Tibial nerve (tissue), 4 donors: Measurements from ENCODE around the gene RANBP3. TPM values are rescaled to one million over a fixed set of nuclear protein-coding genes. Genes with fewer than 3 reads are reported as not detected.

ENCODE experiments used
- DNase-seq, 2 donors: peaks; one replicate each; pipeline ENCODE4 v3.0.0-alpha.2; 2019; ENCODE audit warnings: low spot score in 2 of 2
- H3K27ac ChIP-seq, 4 donors: fragments of 200-600 bp; sonication (generic) in 3 of 4; one replicate each; pipeline ENCODE4 v1.5.1; 2017 to 2019; ENCODE audit warnings: mild to moderate bottlenecking in 1 of 4
- H3K27me3 ChIP-seq, 2 donors: fragments of 200-600 bp; sonication (generic) in 1 of 2; one replicate each; pipeline versions ENCODE4 v1.5.1 to v1.6.0; 2017 to 2019
- H3K36me3 ChIP-seq, 3 donors: fragments of 200-600 bp; sonication (generic); one replicate each; pipeline ENCODE4 v1.5.1; 2018 to 2019
- H3K4me1 ChIP-seq, 4 donors: fragments of 200-600 bp; sonication (generic) in 3 of 4; one replicate each; pipeline ENCODE4 v1.5.1; 2017 to 2019
- H3K4me3 ChIP-seq, 4 donors: fragments of 200-600 bp; sonication (generic) in 3 of 4; one replicate each; pipeline ENCODE4 v1.5.1; 2017 to 2019; ENCODE audit warnings: mild to moderate bottlenecking in 1 of 4, moderate library complexity in 1 of 4
- H3K9me3 ChIP-seq, 4 donors: fragments of 200-600 bp; sonication (generic) in 3 of 4; one replicate each; pipeline ENCODE4 v1.5.1; 2017 to 2019
- EP300 ChIP-seq, 2 donors: sonication (generic); formaldehyde crosslinking; IDR thresholded peaks; one replicate each; pipeline ENCODE4 v1.6.1; 2017; ENCODE audit warnings: antibody characterized with exemption in 2 of 2, mild to moderate bottlenecking in 1 of 2
- POLR2A ChIP-seq, 2 donors: fragments of 450-650 bp; IDR thresholded peaks; one replicate each; pipeline ENCODE4 v1.6.1; 2017; ENCODE audit warnings: antibody characterized with exemption in 2 of 2, mild to moderate bottlenecking in 2 of 2, moderate library complexity in 2 of 2
- WGBS, 2 donors: methylation state at CpG; one replicate each; pipeline ENCODE4 v1.1.5; 2018; 5-methylcytosine and 5-hydroxymethylcytosine counted together
- total RNA-seq, 4 donors: library from RNA; depleted of rRNA; stranded (reverse); fragments of >200 nt; gene quantifications; one replicate each; pipeline ENCODE4 v1.1.0, GENCODE V29; 2016
- TF ChIP-seq, protein P1 (sequence below), 5 experiments: fragments of 200-600 bp in 3 of 5; fragments of 450-650 bp in 2 of 5; sonication (generic) in 3 of 5; IDR thresholded peaks; one replicate each; pipeline ENCODE4 v1.5.1; 2016 to 2019; ENCODE audit warnings: antibody characterized with exemption in 5 of 5, mild to moderate bottlenecking in 3 of 5, moderate library complexity in 2 of 5

Gene RANBP3
- total RNA-seq, 4 donors from 2014 or later, result 75.4 to 129 (median 95.6) TPM

DNA sequence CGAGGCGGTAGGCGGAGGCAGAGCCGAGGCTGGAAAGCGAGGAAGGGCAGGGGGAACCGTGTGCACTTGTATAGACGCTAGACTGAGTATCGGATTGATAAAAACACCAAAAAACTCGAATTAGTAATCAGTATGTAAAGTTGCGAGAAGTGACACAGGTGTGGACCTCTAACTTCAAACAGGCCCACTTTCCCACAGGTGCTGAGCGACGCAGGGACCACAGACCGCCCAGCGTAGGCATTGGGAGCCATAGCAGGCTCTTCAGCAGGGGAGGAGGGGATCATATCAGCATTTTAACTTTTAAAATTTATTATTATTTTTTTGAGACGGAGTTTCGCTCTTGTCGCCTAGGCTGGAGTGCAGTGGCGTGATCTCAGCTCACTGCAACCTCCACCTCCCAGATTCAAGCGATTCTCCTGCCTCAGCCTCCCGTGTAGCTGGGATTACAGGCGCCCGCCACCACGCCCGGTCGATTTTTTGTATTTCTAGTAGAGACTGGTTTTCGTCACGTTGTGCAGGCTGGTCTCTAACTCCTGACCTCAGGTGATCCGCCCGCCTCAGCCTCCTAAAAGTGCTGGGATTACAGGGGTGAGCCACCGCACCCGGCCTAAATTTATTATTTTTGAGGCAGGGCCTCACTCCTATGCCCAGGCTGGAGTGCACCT lies 72.7 kb downstream of the RANBP3 start:
- H3K9me3 ChIP-seq, result no peaks in the 10 kb centered on the region
- WGBS, 2 donors, result 51 to 55% methylated on average over 31 of the region's 31 CpGs
- no peak for TF ChIP-seq EP300 (IDR thresholded peaks at IDR 0.05)
- TF ChIP-seq, protein P1, sequence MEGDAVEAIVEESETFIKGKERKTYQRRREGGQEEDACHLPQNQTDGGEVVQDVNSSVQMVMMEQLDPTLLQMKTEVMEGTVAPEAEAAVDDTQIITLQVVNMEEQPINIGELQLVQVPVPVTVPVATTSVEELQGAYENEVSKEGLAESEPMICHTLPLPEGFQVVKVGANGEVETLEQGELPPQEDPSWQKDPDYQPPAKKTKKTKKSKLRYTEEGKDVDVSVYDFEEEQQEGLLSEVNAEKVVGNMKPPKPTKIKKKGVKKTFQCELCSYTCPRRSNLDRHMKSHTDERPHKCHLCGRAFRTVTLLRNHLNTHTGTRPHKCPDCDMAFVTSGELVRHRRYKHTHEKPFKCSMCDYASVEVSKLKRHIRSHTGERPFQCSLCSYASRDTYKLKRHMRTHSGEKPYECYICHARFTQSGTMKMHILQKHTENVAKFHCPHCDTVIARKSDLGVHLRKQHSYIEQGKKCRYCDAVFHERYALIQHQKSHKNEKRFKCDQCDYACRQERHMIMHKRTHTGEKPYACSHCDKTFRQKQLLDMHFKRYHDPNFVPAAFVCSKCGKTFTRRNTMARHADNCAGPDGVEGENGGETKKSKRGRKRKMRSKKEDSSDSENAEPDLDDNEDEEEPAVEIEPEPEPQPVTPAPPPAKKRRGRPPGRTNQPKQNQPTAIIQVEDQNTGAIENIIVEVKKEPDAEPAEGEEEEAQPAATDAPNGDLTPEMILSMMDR (IDR thresholded peaks at IDR 0.05), result no peak
- no peak for TF ChIP-seq POLR2A (IDR thresholded peaks at IDR 0.05)
- peak overlapping the region; percentile 56 to 99 (median 68) for H3K4me3 ChIP-seq
- H3K27ac ChIP-seq, result peak overlapping the region in 3 of 4 donors; percentile 84 to 94 (median 94)
- H3K36me3 ChIP-seq, result peaks cover 0 to 36% (median 0%) of the 10 kb centered on the region in 3 donors
- DNase-seq, result no peak
- H3K27me3 ChIP-seq, result no peaks in the 10 kb centered on the region
- H3K4me1 ChIP-seq, result peaks cover 0 to 57% (median 28%) of the 10 kb centered on the region in 4 donors

DNA sequence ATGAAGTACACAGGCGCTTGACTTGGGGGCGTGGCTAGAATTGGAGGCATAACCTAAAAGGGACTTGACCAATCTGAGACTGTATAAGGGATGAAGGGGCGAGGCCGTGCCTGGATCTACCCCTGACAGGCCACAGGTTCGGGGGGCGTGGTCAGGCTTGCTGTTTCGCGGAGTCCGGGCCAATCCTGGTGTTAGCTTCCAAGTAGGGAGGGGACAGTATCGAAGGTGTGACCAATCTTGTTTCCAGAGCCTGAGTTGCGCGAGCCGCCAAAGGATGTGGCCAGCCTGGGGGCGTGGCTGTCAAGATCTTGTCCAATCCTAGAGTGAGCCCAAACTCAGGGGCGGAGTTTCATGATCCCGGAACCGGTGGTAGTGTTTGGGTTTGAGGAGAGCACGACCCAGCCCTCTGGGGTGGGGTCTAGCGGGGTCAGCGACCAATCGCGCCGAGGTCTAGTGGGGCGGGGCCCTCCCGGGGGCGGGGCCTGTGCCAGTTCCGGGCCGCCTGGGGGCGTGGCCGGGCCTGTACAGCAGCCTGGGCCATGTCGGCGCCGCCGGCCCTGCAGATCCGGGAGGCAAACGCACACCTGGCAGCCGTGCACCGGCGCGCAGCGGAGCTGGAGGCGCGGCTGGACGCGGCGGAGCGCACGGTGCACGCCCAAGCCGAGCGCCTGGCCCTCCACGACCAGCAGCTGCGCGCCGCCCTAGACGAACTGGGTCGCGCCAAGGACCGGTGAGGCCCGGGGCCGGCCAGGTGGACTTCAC lies 73.4 kb downstream of the RANBP3 start, which contains the start of gene VMAC:
TSS of gene VMAC (plus strand) at position 521 of the 762 bp plus-strand sequence. CDS start at position 540, 19 bp downstream.
- 0 to 1% methylated on average over 44 to 54 of the region's 61 CpGs for WGBS, 2 donors
- Histone ChIP-seq H3K4me3 (peak within 1 kb of the TSS; percentile 73 to 99 (median 80)), H3K36me3 (peaks cover 0 to 35% (median 0%) of the 10 kb centered on the region in 3 donors), H3K27me3 (no peaks in the 10 kb centered on the region), H3K9me3 (no peaks in the 10 kb centered on the region), H3K27ac (peak within 1 kb of the TSS; percentile 67 to 94 (median 91)), H3K4me1 (peaks cover 0 to 56% (median 27%) of the 10 kb centered on the region in 4 donors)
- DNase-seq, result peak; percentile 100
- TF ChIP-seq EP300 (IDR thresholded peaks at IDR 0.05), result peak; percentile 5 to 53
- peak; percentile 26 to 59 for TF ChIP-seq POLR2A (IDR thresholded peaks at IDR 0.05)
- TF ChIP-seq, protein P1 (IDR thresholded peaks at IDR 0.05), result no peak

DNA sequence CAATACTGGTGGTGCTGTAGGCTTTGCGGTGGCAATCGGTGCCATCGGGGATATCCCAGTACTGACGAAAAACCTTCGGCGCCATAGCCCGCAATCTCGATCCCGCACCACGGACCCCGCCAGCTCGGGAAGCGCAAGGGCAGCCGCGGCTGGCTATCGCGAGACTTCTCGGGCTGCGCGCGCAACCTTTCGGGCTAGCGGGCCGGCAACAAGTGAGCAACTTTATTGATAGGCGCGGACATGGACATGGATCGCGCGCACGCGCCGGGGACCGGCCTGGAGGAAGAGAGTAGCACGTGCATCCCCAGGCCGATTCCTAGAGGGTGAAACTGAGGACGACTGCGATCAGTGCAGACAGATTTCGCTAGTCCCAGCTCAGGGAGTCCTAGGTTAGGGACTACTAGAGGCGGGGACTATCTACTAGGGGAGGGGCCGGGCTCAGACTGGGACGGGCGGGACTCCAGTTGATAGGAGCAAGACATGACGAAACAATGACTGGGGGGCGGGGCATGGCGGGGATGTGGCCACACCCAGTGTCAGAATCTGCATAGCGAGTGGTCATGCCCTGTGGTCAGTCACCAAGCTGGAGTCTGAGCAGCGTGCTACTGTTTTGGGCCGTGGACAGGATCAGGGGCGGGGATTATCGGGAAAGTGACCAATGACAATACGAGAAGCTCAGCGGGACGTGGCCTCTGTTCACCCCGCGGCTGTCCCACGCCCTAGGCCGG lies 74.2 kb downstream of the RANBP3 start, which contains the start of gene NDUFA11:
TSS of gene NDUFA11 (minus strand) at position 167 of the 728 bp plus-strand sequence. CDS start at position 85, 82 bp downstream.
- no peaks in the 10 kb centered on the region for H3K27me3 ChIP-seq
- DNase-seq, result peak; percentile 99 to 100
- no peaks in the 10 kb centered on the region for H3K9me3 ChIP-seq
- WGBS, 2 donors, result 0 to 1% methylated on average over 50 to 57 of the region's 57 CpGs
- peaks cover 0 to 48% (median 24%) of the 10 kb centered on the region in 4 donors for H3K4me1 ChIP-seq
- TF ChIP-seq EP300 (IDR thresholded peaks at IDR 0.05) (peak; percentile 79 to 90), POLR2A (IDR thresholded peaks at IDR 0.05) (peak; percentile 51 to 64)
- TF ChIP-seq, protein P1 (IDR thresholded peaks at IDR 0.05), result peak in 2 of 5 experiments; percentile 37 to 44
- peak within 1 kb of the TSS; percentile 67 to 94 (median 91) for H3K27ac ChIP-seq
- H3K4me3 ChIP-seq, result peak within 1 kb of the TSS; percentile 73 to 99 (median 80)
- peaks cover 0 to 31% (median 0%) of the 10 kb centered on the region in 3 donors for H3K36me3 ChIP-seq

DNA sequence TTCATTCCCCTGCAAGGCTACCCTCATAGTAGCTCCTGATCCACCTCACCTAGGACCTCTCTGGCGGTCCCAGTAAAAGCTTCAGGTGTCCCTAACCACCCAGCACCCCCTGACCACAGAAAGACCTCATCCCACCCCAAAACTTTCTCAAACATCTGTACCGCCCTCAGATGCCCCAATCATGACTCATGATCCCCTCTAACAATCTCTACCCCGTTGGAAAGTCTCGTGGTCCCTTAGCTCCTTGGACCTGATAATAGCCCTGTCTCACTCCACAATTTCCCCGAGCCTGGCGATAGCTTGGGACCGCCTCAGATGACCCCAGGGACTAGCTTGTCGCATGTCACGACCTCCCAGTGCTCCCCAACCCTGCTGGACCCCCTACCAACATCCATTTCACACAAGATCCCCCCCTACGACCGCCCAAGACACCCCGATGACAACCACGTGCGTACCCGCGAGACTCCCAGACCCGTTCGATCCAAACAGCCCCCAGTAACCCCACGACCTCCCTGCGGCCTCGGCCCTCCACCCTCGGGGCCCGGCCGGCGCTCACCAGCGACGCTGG lies 74.8 kb downstream of the RANBP3 start:
- DNase-seq, result no peak
- Histone ChIP-seq H3K36me3 (peaks cover 0 to 27% (median 0%) of the 10 kb centered on the region in 3 donors), H3K27ac (peak overlapping the region; percentile 67 to 94 (median 91)), H3K4me1 (peaks cover 0 to 46% (median 22%) of the 10 kb centered on the region in 4 donors), H3K4me3 (peak overlapping the region; percentile 73 to 99 (median 80)), H3K27me3 (no peaks in the 10 kb centered on the region), H3K9me3 (no peaks in the 10 kb centered on the region)
- TF ChIP-seq, protein P1 (IDR thresholded peaks at IDR 0.05), result no peak
- TF ChIP-seq EP300 (IDR thresholded peaks at IDR 0.05) (no peak), POLR2A (IDR thresholded peaks at IDR 0.05) (no peak)
- WGBS, 2 donors, result 1% methylated on average over 15 to 27 of the region's 27 CpGs
